H1 (cell line): ENCODE results near the gene SCN7A.

Experiments
- CEBPB ChIP-seq: IDR thresholded peaks from 2 replicates; pipeline ENCODE4 v1.6.1; 2012; ENCODE audit warnings: low read depth, low read length
- CHD2 ChIP-seq: IDR thresholded peaks from 2 replicates; pipeline ENCODE4 v1.6.1; 2012; ENCODE audit warnings: low read length, improper control_type of control experiment
- CTCF ChIP-seq, 3 experiments: IDR thresholded peaks; 1 replicate in 2 of 3; 2 replicates in 1 of 3; pipeline versions ENCODE4 v1.5.1 to v1.6.1; 2011; ENCODE audit warnings: low read length in 3 of 3, mild to moderate bottlenecking in 3 of 3, inconsistent platforms in 2 of 3, low read depth in 1 of 3, moderate library complexity in 1 of 3; ENCODE audit not compliant: insufficient read depth in 1 of 3; ENCODE audit errors: control extremely low read depth in 1 of 3
- EZH2 ChIP-seq: fragments of 200-600 bp; sonication (generic); IDR thresholded peaks from 2 replicates; pipeline ENCODE4 v1.7.1; 2012; ENCODE audit warnings: low read depth, mild to moderate bottlenecking, moderate library complexity, low read length, inconsistent platforms; ENCODE audit not compliant: severe bottlenecking
- NANOG ChIP-seq: IDR thresholded peaks from 2 replicates; pipeline ENCODE4 v1.6.1; 2011; ENCODE audit warnings: low read length, low read depth, mild to moderate bottlenecking, inconsistent platforms; ENCODE audit not compliant: insufficient read depth, poor library complexity, severe bottlenecking
- POLR2AphosphoS5 ChIP-seq: IDR thresholded peaks from 2 replicates; pipeline ENCODE4 v1.6.1; 2011; ENCODE audit warnings: low read depth, low read length
- SP1 ChIP-seq: IDR thresholded peaks from 2 replicates; pipeline ENCODE4 v1.6.1; 2011; ENCODE audit warnings: low read depth, low read length
- SRF ChIP-seq: IDR thresholded peaks from 2 replicates; pipeline ENCODE4 v1.6.1; 2011; ENCODE audit warnings: mild to moderate bottlenecking, low read depth, low read length, moderate library complexity
- TCF12 ChIP-seq: IDR thresholded peaks from 2 replicates; pipeline ENCODE4 v1.6.1; 2011; ENCODE audit warnings: low read depth, mild to moderate bottlenecking, low read length
- TF ChIP-seq, protein P1 (sequence below): IDR thresholded peaks from 2 replicates; pipeline ENCODE4 v1.6.1; 2012; ENCODE audit warnings: inconsistent platforms

- TF ChIP-seq CHD2 (no peak), EZH2 (no peak), SP1 (no peak), CEBPB (no peak), CTCF (IDR thresholded peaks at IDR 0.05; ENCODE audit: control extremely low read depth in 1 of 3, insufficient read depth in 1 of 3, low read depth in 1 of 3, low read length in 3 of 3) (no peak), NANOG (no peak), TCF12 (no peak), POLR2AphosphoS5 (no peak), SRF (no peak)
- TF ChIP-seq, protein P1, sequence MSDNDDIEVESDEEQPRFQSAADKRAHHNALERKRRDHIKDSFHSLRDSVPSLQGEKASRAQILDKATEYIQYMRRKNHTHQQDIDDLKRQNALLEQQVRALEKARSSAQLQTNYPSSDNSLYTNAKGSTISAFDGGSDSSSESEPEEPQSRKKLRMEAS: no peak
Measured at GRCh38 chr2:166357068-166357949, 136.7 kb downstream of the SCN7A start.
